GM10847 (cell line): Measurements from ENCODE around the gene FGF10.

ENCODE experiments used
- POLR2A ChIP-seq: IDR thresholded peaks from 2 replicates; pipeline ENCODE4 v1.6.1; 2011; ENCODE audit not compliant: insufficient read length; ENCODE audit errors: extremely low read depth

Gene FGF10

GRCh38 chr5:44294516-44294915, 94.7 kb downstream of the FGF10 start:
- TF ChIP-seq POLR2A, result no peak

GRCh38 chr5:44292736-44293135, 96.5 kb downstream of the FGF10 start:
- TF ChIP-seq POLR2A, result no peak

GRCh38 chr5:44278469-44278868, 110.8 kb downstream of the FGF10 start:
- no peak for TF ChIP-seq POLR2A

- no peak for TF ChIP-seq POLR2A
Measured at GRCh38 chr5:44275908-44276307, 113.3 kb downstream of the FGF10 start.

- no peak for TF ChIP-seq POLR2A
Measured at GRCh38 chr5:44275329-44275728, 113.9 kb downstream of the FGF10 start.

GRCh38 chr5:44267909-44268308, 121.3 kb downstream of the FGF10 start:
- TF ChIP-seq POLR2A, result no peak

- TF ChIP-seq POLR2A, result no peak
Measured at GRCh38 chr5:44266882-44267576, 122.2 kb downstream of the FGF10 start.

GRCh38 chr5:44265713-44266112, 123.5 kb downstream of the FGF10 start:
- TF ChIP-seq POLR2A, result no peak

GRCh38 chr5:44260793-44261192, 128.4 kb downstream of the FGF10 start:
- TF ChIP-seq POLR2A, result no peak

- no peak for TF ChIP-seq POLR2A
Measured at GRCh38 chr5:44257653-44258365, 131.4 kb downstream of the FGF10 start.

- no peak for TF ChIP-seq POLR2A
Measured at GRCh38 chr5:44257221-44257620, 132.0 kb downstream of the FGF10 start.
